ENCODE measurements around the gene IL11. TPM values are rescaled to one million over a fixed set of nuclear protein-coding genes. Genes with fewer than 3 reads are reported as not detected.

Gene IL11
- total and polyA plus RNA-seq, 2 of the 8 experiments (the other 6 are each of a cell fraction or from before 2014, with no cell fraction given) = 1.7 to 2.8 TPM

GRCh38 chr19:55339889-55340783, 30.1 kb downstream of the IL11 start (continued):
- no peak for TF ChIP-seq RNF2 (IDR thresholded peaks at IDR 0.05; ENCODE audit: borderline replicate concordance, low read depth, low read length, missing control alignments, poor library complexity, severe bottlenecking)
